DOHH2 (cell line): ENCODE measurements around the gene TTLL3.

Experiments
- CTCF ChIP-seq: fragments of 200-600 bp; sonication (generic); IDR thresholded peaks from one replicate; pipeline ENCODE4 v1.5.1; 2014; ENCODE audit warnings: antibody characterized with exemption, mild to moderate bottlenecking, low read depth, low read length; ENCODE audit not compliant: poor library complexity, severe bottlenecking
- EZH2phosphoT487 ChIP-seq: fragments of 200-600 bp; sonication (generic); IDR thresholded peaks from 2 replicates; pipeline ENCODE4 v1.6.1; 2017; ENCODE audit warnings: borderline replicate concordance, mild to moderate bottlenecking, antibody characterized with exemption, low read length, moderate library complexity, mixed read lengths

GRCh38 chr3:9846931-9847488 lies 36.9 kb downstream of the TTLL3 start:
- TF ChIP-seq CTCF (no peak), EZH2phosphoT487 (no peak)
